Measurements from ENCODE around the gene TAOK3.

The TAOK3 gene

DNA sequence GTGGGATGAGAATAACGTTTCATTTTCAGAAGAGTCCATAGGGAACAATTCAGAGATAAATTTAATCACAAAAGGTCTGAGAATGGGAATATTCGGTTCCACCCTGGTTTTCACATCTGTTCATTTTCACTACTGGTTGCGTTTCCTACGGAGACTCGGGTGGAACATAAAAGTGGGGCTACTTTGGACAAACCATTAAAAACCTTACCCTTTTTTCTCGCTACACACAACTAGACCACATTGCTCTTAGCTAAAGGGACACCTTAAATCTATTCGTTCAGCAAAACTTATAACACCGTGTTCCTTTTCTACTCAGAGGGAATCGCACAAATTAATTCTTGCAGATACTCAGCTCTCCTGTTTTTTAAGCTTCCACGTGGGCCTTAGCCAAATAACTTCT is 2.6 kb upstream of the TAOK3 start:
- Histone ChIP-seq H4K20me1 (ENCODE audit: insufficient read depth, low read length) (peaks cover 5% of the 10 kb centered on the region; the same call in 1 of the 2 replicates), H3K4me3 (ENCODE audit: low read length) (peak overlapping the region; percentile 98), H3K9me3 (ENCODE audit: insufficient read depth, low read length) (no peaks in the 10 kb centered on the region), H3K79me2 (ENCODE audit: low read length) (peaks cover 21% of the 10 kb centered on the region), H3K4me1 (ENCODE audit: low read length) (peaks cover 29% of the 10 kb centered on the region), H3K4me2 (ENCODE audit: low read length) (peak overlapping the region; percentile 98), H3K9ac (ENCODE audit: low read length) (peak overlapping the region; percentile 89; the same call in 1 of the 2 replicates), H3K36me3 (replicated peaks; ENCODE audit: low read depth, low read length) (peaks cover 10% of the 10 kb centered on the region), H3K27me3 (ENCODE audit: low read depth, low read length) (peaks cover 8% of the 10 kb centered on the region; the same call in 1 of the 2 replicates), H2AFZ (ENCODE audit: low read depth, low read length) (peak overlapping the region; percentile 88; the same call in 1 of the 2 replicates), H3K27ac (ENCODE audit: low read length) (no peak overlapping the region)
- no peak for TF ChIP-seq EZH2phosphoT487 (IDR thresholded peaks at IDR 0.05; ENCODE audit: low read depth)
- TF ChIP-seq, protein P1, sequence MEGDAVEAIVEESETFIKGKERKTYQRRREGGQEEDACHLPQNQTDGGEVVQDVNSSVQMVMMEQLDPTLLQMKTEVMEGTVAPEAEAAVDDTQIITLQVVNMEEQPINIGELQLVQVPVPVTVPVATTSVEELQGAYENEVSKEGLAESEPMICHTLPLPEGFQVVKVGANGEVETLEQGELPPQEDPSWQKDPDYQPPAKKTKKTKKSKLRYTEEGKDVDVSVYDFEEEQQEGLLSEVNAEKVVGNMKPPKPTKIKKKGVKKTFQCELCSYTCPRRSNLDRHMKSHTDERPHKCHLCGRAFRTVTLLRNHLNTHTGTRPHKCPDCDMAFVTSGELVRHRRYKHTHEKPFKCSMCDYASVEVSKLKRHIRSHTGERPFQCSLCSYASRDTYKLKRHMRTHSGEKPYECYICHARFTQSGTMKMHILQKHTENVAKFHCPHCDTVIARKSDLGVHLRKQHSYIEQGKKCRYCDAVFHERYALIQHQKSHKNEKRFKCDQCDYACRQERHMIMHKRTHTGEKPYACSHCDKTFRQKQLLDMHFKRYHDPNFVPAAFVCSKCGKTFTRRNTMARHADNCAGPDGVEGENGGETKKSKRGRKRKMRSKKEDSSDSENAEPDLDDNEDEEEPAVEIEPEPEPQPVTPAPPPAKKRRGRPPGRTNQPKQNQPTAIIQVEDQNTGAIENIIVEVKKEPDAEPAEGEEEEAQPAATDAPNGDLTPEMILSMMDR (IDR thresholded peaks at IDR 0.05; ENCODE audit: low read depth, low read length): no peak

DNA sequence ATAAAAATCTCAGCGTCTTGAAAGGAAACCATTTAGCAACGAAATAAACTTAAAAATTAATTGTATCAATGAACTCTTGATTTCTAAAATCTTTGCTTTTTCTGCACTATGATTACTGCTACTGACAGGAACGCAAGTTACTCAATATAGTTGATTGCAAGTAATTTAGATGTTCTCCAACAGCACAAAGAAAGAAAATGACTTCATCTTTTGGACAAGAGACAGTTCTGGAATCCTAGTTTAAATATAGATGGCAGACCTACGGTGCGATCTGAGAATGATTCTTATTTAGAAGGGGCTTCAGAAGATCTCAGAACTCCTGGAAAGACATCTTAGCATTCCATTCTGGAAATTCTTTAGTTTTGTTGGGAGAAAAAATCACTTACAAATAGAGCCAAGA is 2.2 kb upstream of the TAOK3 start:
- no peak overlapping the region for H2AFZ ChIP-seq (ENCODE audit: low read depth, low read length)
- H3K79me2 ChIP-seq (ENCODE audit: low read length): peaks cover 21% of the 10 kb centered on the region
- peak overlapping the region; percentile 89; the same call in 1 of the 2 replicates for H3K9ac ChIP-seq (ENCODE audit: low read length)

DNA sequence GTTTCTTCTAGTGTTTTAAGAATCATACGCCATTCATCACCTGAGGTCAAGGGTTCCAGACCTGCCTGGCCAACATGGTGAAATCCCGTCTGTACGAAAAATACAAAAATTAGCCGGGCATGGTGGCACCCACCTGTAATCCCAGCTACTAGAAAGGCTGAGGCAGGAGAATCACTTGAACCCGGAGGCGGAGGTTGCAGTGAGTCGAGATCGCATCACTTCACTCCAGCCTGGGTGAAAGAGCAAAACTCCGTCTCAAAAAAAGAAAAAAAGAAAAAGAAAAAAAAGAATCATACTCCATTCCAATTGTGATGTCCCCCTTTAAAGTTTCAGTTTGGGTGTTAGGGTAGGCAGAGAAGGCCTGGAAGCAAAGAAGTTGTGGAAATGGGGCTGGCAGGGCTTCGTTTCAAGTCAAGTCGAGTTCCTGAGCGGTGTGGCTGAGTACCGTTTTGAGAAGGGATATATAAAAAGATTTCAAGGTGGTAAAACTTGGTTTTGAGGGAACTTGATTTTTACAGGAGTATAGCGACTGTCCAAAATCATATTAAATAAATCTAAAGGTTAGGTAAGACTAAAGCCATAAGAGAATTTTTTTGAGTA is 1.5 kb upstream of the TAOK3 start:
- Histone ChIP-seq H3K79me2 (ENCODE audit: low read length) (peaks cover 21% of the 10 kb centered on the region), H3K36me3 (replicated peaks; ENCODE audit: low read depth, low read length) (no peaks in the 10 kb centered on the region), H3K9me3 (ENCODE audit: insufficient read depth, low read length) (no peaks in the 10 kb centered on the region), H3K4me1 (ENCODE audit: low read length) (peaks cover 29% of the 10 kb centered on the region), H3K4me3 (ENCODE audit: low read length) (0 out of 2 replicates have a peak overlapping the region, but pooled peaks have one; percentile 90), H3K27ac (ENCODE audit: low read length) (no peak overlapping the region), H3K4me2 (ENCODE audit: low read length) (peak overlapping the region; percentile 71), H3K27me3 (ENCODE audit: low read depth, low read length) (peaks cover 8% of the 10 kb centered on the region; the same call in 1 of the 2 replicates), H4K20me1 (ENCODE audit: insufficient read depth, low read length) (peaks cover 5% of the 10 kb centered on the region; the same call in 1 of the 2 replicates), H3K9ac (ENCODE audit: low read length) (no peak overlapping the region), H2AFZ (ENCODE audit: low read depth, low read length) (no peak overlapping the region)
- no peak for TF ChIP-seq EZH2phosphoT487 (IDR thresholded peaks at IDR 0.05; ENCODE audit: low read depth)
- TF ChIP-seq, protein P1 (IDR thresholded peaks at IDR 0.05; ENCODE audit: low read depth, low read length): no peak

More for the DNA sequence above, 2.2 kb upstream of the TAOK3 start:
- H3K36me3 ChIP-seq (replicated peaks; ENCODE audit: low read depth, low read length): peaks cover 5% of the 10 kb centered on the region
- peak overlapping the region; percentile 98 for H3K4me3 ChIP-seq (ENCODE audit: low read length)
- H3K27ac ChIP-seq (ENCODE audit: low read length): no peak overlapping the region
- TF ChIP-seq EZH2phosphoT487 (IDR thresholded peaks at IDR 0.05; ENCODE audit: low read depth): no peak
- TF ChIP-seq, protein P1 (IDR thresholded peaks at IDR 0.05; ENCODE audit: low read depth, low read length): no peak
- H4K20me1 ChIP-seq (ENCODE audit: insufficient read depth, low read length): peaks cover 5% of the 10 kb centered on the region; the same call in 1 of the 2 replicates
- peaks cover 8% of the 10 kb centered on the region; the same call in 1 of the 2 replicates for H3K27me3 ChIP-seq (ENCODE audit: low read depth, low read length)
- peaks cover 29% of the 10 kb centered on the region for H3K4me1 ChIP-seq (ENCODE audit: low read length)
- H3K4me2 ChIP-seq (ENCODE audit: low read length): peak overlapping the region; percentile 98
- no peaks in the 10 kb centered on the region for H3K9me3 ChIP-seq (ENCODE audit: insufficient read depth, low read length)

DNA sequence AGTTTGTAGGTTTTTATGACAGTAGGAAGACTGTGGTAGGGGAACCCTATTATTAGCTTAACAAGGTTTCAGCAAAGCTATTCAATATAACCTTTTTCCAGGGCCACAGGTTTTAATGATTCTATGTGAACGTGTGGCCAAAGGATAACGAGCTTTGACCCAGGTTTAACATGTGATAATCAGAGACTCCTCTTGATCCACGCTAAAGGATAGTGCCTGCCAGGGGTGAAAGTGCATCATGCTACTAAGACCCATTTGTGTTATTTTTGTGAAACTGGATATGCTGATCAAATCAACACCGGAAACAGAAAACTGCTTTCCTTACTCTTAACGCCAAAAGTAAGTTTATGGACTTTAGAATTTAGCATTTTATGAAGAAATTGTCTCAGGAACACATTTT is 909 bp upstream of the TAOK3 start:
- Histone ChIP-seq H3K79me2 (ENCODE audit: low read length) (peaks cover 21% of the 10 kb centered on the region), H3K27ac (ENCODE audit: low read length) (no peak overlapping the region)
- TF ChIP-seq, protein P1 (IDR thresholded peaks at IDR 0.05; ENCODE audit: low read depth, low read length): no peak
- TF ChIP-seq EZH2phosphoT487 (IDR thresholded peaks at IDR 0.05; ENCODE audit: low read depth): no peak

More for the DNA sequence above, 909 bp upstream of the TAOK3 start:
- Histone ChIP-seq H3K4me1 (ENCODE audit: low read length) (peaks cover 29% of the 10 kb centered on the region), H3K9ac (ENCODE audit: low read length) (peak overlapping the region; percentile 78), H2AFZ (ENCODE audit: low read depth, low read length) (no peak overlapping the region; the same call in 1 of the 2 replicates), H3K4me2 (ENCODE audit: low read length) (peak overlapping the region; percentile 71), H3K36me3 (replicated peaks; ENCODE audit: low read depth, low read length) (no peaks in the 10 kb centered on the region), H4K20me1 (ENCODE audit: insufficient read depth, low read length) (peaks cover 5% of the 10 kb centered on the region; the same call in 1 of the 2 replicates), H3K4me3 (ENCODE audit: low read length) (peak overlapping the region; percentile 90), H3K9me3 (ENCODE audit: insufficient read depth, low read length) (no peaks in the 10 kb centered on the region), H3K27me3 (ENCODE audit: low read depth, low read length) (peaks cover 8% of the 10 kb centered on the region; the same call in 1 of the 2 replicates)
